ENCODE data around the gene HPS4.

DNA sequence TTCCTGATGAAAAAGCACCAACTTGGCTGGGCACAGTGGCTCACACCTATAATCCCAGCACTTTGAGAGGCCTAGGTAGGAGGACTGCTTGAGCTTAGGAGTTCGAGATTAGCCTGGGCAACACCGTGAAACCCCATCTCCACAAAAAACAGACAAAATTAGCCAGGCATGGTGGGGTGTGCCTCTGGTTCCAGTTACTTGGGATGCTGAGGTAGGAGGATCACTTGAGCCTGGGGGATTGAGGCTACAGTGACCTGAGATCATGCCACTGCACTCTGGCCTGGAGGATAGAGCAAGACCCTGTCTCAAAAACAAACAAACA is 3.0 kb downstream of the HPS4 start:
- TF ChIP-seq POLR2A (IDR thresholded peaks at IDR 0.05; ENCODE audit: extremely low read depth, insufficient read length): no peak
- TF ChIP-seq, protein P1, sequence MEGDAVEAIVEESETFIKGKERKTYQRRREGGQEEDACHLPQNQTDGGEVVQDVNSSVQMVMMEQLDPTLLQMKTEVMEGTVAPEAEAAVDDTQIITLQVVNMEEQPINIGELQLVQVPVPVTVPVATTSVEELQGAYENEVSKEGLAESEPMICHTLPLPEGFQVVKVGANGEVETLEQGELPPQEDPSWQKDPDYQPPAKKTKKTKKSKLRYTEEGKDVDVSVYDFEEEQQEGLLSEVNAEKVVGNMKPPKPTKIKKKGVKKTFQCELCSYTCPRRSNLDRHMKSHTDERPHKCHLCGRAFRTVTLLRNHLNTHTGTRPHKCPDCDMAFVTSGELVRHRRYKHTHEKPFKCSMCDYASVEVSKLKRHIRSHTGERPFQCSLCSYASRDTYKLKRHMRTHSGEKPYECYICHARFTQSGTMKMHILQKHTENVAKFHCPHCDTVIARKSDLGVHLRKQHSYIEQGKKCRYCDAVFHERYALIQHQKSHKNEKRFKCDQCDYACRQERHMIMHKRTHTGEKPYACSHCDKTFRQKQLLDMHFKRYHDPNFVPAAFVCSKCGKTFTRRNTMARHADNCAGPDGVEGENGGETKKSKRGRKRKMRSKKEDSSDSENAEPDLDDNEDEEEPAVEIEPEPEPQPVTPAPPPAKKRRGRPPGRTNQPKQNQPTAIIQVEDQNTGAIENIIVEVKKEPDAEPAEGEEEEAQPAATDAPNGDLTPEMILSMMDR (IDR thresholded peaks at IDR 0.05; ENCODE audit: low read depth, low read length): no peak
- TF ChIP-seq, protein P2, sequence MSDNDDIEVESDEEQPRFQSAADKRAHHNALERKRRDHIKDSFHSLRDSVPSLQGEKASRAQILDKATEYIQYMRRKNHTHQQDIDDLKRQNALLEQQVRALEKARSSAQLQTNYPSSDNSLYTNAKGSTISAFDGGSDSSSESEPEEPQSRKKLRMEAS (IDR thresholded peaks at IDR 0.05; ENCODE audit: low read depth, low read length): no peak
- TF ChIP-seq MYC (IDR thresholded peaks at IDR 0.05; ENCODE audit: low read depth, low read length): no peak

All from NB4 (cell line).